HEK293 (cell line): Measurements from ENCODE around the gene PDSS2.

Experiments
- BCL11A ChIP-seq: fragments of 450-650 bp; formaldehyde crosslinking; IDR thresholded peaks from 2 replicates; pipeline ENCODE4 v1.5.1; 2016; ENCODE audit warnings: low read depth, missing biosample characterization, missing genetic modification characterization
- HOXC10 ChIP-seq: sonication (generic); formaldehyde crosslinking; IDR thresholded peaks from 2 replicates; pipeline ENCODE4 v1.8.1; 2023; ENCODE audit warnings: mild to moderate bottlenecking, missing genetic modification reagents
- IKZF3 ChIP-seq: fragments of 450-650 bp; IDR thresholded peaks from 2 replicates; pipeline ENCODE4 v1.5.0; 2018; ENCODE audit warnings: missing biosample characterization, mild to moderate bottlenecking, missing genetic modification characterization, moderate library complexity
- KLF8 ChIP-seq: fragments of 450-650 bp; formaldehyde crosslinking; IDR thresholded peaks from 2 replicates; pipeline ENCODE4 v1.5.1; 2016; ENCODE audit warnings: missing biosample characterization, missing genetic modification characterization
- REST ChIP-seq: fragments of 450-650 bp; formaldehyde crosslinking; IDR thresholded peaks from 2 replicates; pipeline ENCODE4 v1.5.1; 2016; ENCODE audit warnings: missing biosample characterization, missing genetic modification characterization
- SALL2 ChIP-seq: fragments of 450-650 bp; formaldehyde crosslinking; IDR thresholded peaks from 2 replicates; pipeline ENCODE4 v1.5.0; 2017; ENCODE audit warnings: missing biosample characterization, mild to moderate bottlenecking, missing genetic modification characterization, borderline replicate concordance
- SCRT2 ChIP-seq: fragments of 450-650 bp; formaldehyde crosslinking; IDR thresholded peaks from 2 replicates; pipeline ENCODE4 v1.5.1; 2016; ENCODE audit warnings: missing biosample characterization, missing genetic modification characterization
- SP7 ChIP-seq: fragments of 450-650 bp; formaldehyde crosslinking; IDR thresholded peaks from 2 replicates; pipeline ENCODE4 v1.5.1; 2016; ENCODE audit warnings: missing biosample characterization, missing genetic modification characterization
- ZNF132 ChIP-seq: fragments of 450-650 bp; formaldehyde crosslinking; IDR thresholded peaks from 2 replicates; pipeline ENCODE4 v1.5.1; 2017; ENCODE audit warnings: missing biosample characterization, missing genetic modification characterization, borderline replicate concordance
- ZNF18 ChIP-seq: fragments of 450-650 bp; formaldehyde crosslinking; IDR thresholded peaks from 2 replicates; pipeline ENCODE4 v1.5.1; 2016; ENCODE audit warnings: missing biosample characterization, missing genetic modification characterization
- ZNF221 ChIP-seq: fragments of 450-650 bp; formaldehyde crosslinking; IDR thresholded peaks from 2 replicates; pipeline ENCODE4 v1.5.1; 2017; ENCODE audit warnings: missing biosample characterization, missing genetic modification characterization, borderline replicate concordance
- ZNF391 ChIP-seq: fragments of 450-650 bp; formaldehyde crosslinking; IDR thresholded peaks from 2 replicates; pipeline ENCODE4 v1.5.1; 2016; ENCODE audit warnings: low read depth, missing biosample characterization, missing genetic modification characterization, borderline replicate concordance
- ZNF433 ChIP-seq: fragments of 450-650 bp; formaldehyde crosslinking; IDR thresholded peaks from 2 replicates; pipeline ENCODE4 v1.5.1; 2016; ENCODE audit warnings: missing biosample characterization, missing genetic modification characterization, low read depth
- ZNF555 ChIP-seq: fragments of 450-650 bp; formaldehyde crosslinking; conservative IDR thresholded peaks from 2 replicates; pipeline ENCODE4 v1.5.1; 2017; ENCODE audit warnings: missing biosample characterization, mild to moderate bottlenecking, missing genetic modification characterization, inconsistent platforms
- ZNF561 ChIP-seq: fragments of 450-650 bp; IDR thresholded peaks from 2 replicates; pipeline ENCODE4 v1.5.1; 2018; ENCODE audit warnings: missing biosample characterization, missing genetic modification characterization, borderline replicate concordance
- ZNF585B ChIP-seq: fragments of 450-650 bp; formaldehyde crosslinking; IDR thresholded peaks from 2 replicates; pipeline ENCODE4 v1.5.1; 2016; ENCODE audit warnings: missing biosample characterization, missing genetic modification characterization
- ZNF600 ChIP-seq: fragments of 450-650 bp; formaldehyde crosslinking; IDR thresholded peaks from 2 replicates; pipeline ENCODE4 v1.5.1; 2016; ENCODE audit warnings: missing biosample characterization, missing genetic modification characterization
- ZNF610 ChIP-seq: fragments of 450-650 bp; formaldehyde crosslinking; IDR thresholded peaks from 2 replicates; pipeline ENCODE4 v1.5.1; 2016; ENCODE audit warnings: missing biosample characterization, missing genetic modification characterization, borderline replicate concordance
- ZNF623 ChIP-seq: fragments of 450-650 bp; formaldehyde crosslinking; IDR thresholded peaks from 2 replicates; pipeline ENCODE4 v1.5.1; 2016; ENCODE audit warnings: missing biosample characterization, missing genetic modification characterization
- ZNF626 ChIP-seq: fragments of 450-650 bp; sonication (Bioruptor Pico); formaldehyde crosslinking; IDR thresholded peaks from 2 replicates; pipeline ENCODE4 v1.5.1; 2018; ENCODE audit warnings: missing biosample characterization, missing genetic modification characterization, inconsistent platforms
- ZNF654 ChIP-seq: fragments of 450-650 bp; formaldehyde crosslinking; IDR thresholded peaks from 2 replicates; pipeline ENCODE4 v1.5.1; 2016; ENCODE audit warnings: low read depth, missing biosample characterization, missing genetic modification characterization
- ZNF658 ChIP-seq: fragments of 450-650 bp; formaldehyde crosslinking; IDR thresholded peaks from 2 replicates; pipeline ENCODE4; 2016; ENCODE audit warnings: missing biosample characterization, missing genetic modification characterization
- ZNF677 ChIP-seq: fragments of 450-650 bp; IDR thresholded peaks from 2 replicates; pipeline ENCODE4 v1.5.0; 2018; ENCODE audit warnings: missing biosample characterization, mild to moderate bottlenecking, missing genetic modification characterization, moderate library complexity
- ZNF785 ChIP-seq: fragments of 450-650 bp; formaldehyde crosslinking; IDR thresholded peaks from 2 replicates; pipeline ENCODE4 v1.5.1; 2016; ENCODE audit warnings: missing biosample characterization, missing genetic modification characterization
- TF ChIP-seq, protein P1 (sequence below): fragments of 450-650 bp; formaldehyde crosslinking; IDR thresholded peaks from 2 replicates; pipeline ENCODE4 v1.5.1; 2016; ENCODE audit warnings: missing biosample characterization, missing genetic modification characterization
- TF ChIP-seq, protein P2 (sequence below): fragments of 450-650 bp; formaldehyde crosslinking; IDR thresholded peaks from 2 replicates; pipeline ENCODE4 v1.5.1; 2016; ENCODE audit warnings: missing biosample characterization, missing genetic modification characterization
- TF ChIP-seq, protein P3 (sequence below): fragments of 450-650 bp; formaldehyde crosslinking; IDR thresholded peaks from 2 replicates; pipeline ENCODE4 v1.5.1; 2017; ENCODE audit warnings: missing biosample characterization, missing genetic modification characterization
- TF ChIP-seq, protein P4 (sequence below): sonication (generic); formaldehyde crosslinking; IDR thresholded peaks from 2 replicates; pipeline ENCODE4 v1.8.1; 2022; ENCODE audit warnings: mild to moderate bottlenecking, moderate library complexity, missing genetic modification reagents

The PDSS2 gene

GRCh38 chr6:107217248-107217647 lies 242.1 kb downstream of the PDSS2 start (continued):
- TF ChIP-seq ZNF561 (tag by site-specific recombination) (peak; percentile 77; the same call in 1 of the 2 replicates), SP7 (tag by site-specific recombination) (peak; percentile 84), ZNF677 (tag by site-specific recombination) (no peak), ZNF654 (tag by site-specific recombination) (no peak), ZNF221 (no peak), ZNF785 (tag by site-specific recombination) (no peak), ZNF18 (tag by site-specific recombination) (0 out of 2 replicates have a peak, but pooled peaks have one; percentile 45), IKZF3 (tag by site-specific recombination) (peak; percentile 32; the same call in 1 of the 2 replicates), SCRT2 (no peak), KLF8 (tag by site-specific recombination) (no peak), ZNF658 (tag by site-specific recombination) (no peak), BCL11A (tag by site-specific recombination) (peak; percentile 81), SALL2 (no peak), ZNF555 (tag by site-specific recombination) (no peak), ZNF433 (no peak), ZNF132 (tag by site-specific recombination) (no peak), ZNF610 (tag by site-specific recombination) (0 out of 2 replicates have a peak, but pooled peaks have one; percentile 51), ZNF585B (tag by site-specific recombination) (no peak), ZNF391 (tag by site-specific recombination) (0 out of 2 replicates have a peak, but pooled peaks have one; percentile 44), ZNF626 (tag by site-specific recombination) (no peak), ZNF623 (no peak), ZNF600 (tag by site-specific recombination) (no peak), HOXC10 (CRISPR knock-in tag) (no peak), REST (tag by site-specific recombination) (no peak)
- TF ChIP-seq, protein P1, sequence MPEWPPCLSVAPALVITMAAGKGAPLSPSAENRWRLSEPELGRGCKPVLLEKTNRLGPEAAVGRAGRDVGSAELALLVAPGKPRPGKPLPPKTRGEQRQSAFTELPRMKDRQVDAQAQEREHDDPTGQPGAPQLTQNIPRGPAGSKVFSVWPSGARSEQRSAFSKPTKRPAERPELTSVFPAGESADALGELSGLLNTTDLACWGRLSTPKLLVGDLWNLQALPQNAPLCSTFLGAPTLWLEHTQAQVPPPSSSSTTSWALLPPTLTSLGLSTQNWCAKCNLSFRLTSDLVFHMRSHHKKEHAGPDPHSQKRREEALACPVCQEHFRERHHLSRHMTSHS (tag by site-specific recombination), result no peak
- TF ChIP-seq, protein P2, sequence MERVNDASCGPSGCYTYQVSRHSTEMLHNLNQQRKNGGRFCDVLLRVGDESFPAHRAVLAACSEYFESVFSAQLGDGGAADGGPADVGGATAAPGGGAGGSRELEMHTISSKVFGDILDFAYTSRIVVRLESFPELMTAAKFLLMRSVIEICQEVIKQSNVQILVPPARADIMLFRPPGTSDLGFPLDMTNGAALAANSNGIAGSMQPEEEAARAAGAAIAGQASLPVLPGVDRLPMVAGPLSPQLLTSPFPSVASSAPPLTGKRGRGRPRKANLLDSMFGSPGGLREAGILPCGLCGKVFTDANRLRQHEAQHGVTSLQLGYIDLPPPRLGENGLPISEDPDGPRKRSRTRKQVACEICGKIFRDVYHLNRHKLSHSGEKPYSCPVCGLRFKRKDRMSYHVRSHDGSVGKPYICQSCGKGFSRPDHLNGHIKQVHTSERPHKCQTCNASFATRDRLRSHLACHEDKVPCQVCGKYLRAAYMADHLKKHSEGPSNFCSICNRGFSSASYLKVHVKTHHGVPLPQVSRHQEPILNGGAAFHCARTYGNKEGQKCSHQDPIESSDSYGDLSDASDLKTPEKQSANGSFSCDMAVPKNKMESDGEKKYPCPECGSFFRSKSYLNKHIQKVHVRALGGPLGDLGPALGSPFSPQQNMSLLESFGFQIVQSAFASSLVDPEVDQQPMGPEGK (tag by site-specific recombination), result no peak
- TF ChIP-seq, protein P3, sequence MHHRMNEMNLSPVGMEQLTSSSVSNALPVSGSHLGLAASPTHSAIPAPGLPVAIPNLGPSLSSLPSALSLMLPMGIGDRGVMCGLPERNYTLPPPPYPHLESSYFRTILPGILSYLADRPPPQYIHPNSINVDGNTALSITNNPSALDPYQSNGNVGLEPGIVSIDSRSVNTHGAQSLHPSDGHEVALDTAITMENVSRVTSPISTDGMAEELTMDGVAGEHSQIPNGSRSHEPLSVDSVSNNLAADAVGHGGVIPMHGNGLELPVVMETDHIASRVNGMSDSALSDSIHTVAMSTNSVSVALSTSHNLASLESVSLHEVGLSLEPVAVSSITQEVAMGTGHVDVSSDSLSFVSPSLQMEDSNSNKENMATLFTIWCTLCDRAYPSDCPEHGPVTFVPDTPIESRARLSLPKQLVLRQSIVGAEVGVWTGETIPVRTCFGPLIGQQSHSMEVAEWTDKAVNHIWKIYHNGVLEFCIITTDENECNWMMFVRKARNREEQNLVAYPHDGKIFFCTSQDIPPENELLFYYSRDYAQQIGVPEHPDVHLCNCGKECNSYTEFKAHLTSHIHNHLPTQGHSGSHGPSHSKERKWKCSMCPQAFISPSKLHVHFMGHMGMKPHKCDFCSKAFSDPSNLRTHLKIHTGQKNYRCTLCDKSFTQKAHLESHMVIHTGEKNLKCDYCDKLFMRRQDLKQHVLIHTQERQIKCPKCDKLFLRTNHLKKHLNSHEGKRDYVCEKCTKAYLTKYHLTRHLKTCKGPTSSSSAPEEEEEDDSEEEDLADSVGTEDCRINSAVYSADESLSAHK (tag by site-specific recombination), result peak; percentile 89
- TF ChIP-seq, protein P4, sequence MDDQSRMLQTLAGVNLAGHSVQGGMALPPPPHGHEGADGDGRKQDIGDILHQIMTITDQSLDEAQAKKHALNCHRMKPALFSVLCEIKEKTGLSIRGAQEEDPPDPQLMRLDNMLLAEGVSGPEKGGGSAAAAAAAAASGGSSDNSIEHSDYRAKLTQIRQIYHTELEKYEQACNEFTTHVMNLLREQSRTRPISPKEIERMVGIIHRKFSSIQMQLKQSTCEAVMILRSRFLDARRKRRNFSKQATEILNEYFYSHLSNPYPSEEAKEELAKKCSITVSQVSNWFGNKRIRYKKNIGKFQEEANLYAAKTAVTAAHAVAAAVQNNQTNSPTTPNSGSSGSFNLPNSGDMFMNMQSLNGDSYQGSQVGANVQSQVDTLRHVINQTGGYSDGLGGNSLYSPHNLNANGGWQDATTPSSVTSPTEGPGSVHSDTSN (CRISPR knock-in tag), result no peak
